ENCODE measurements around the gene ZNF175. TPM values are rescaled to one million over a fixed set of nuclear protein-coding genes. Genes with fewer than 3 reads are reported as not detected.

The ZNF175 gene
- total RNA-seq, 4 donors from 2014 or later = 2.1 to 5.0 (median 2.6) TPM

- ATAC-seq = no peak
- Histone ChIP-seq H3K4me1 (no peaks in the 10 kb centered on the region), H3K36me3 (no peaks in the 10 kb centered on the region), H3K9me3 (no peaks in the 10 kb centered on the region), H3K4me3 (no peak overlapping the region), H3K27me3 (no peaks in the 10 kb centered on the region), H3K27ac (no peak overlapping the region)
- DNase-seq = no peak
- in situ Hi-C loops (cut with MboI; ENCODE audit: low sequenced_read_pairs in 4 of 4) (no loop called here), intact Hi-C loops (cut with DNase I; ENCODE audit: low total_unique reads) (no loop called here)
- TF ChIP-seq CTCF (IDR thresholded peaks at IDR 0.05 in 4 of 5, conservative IDR thresholded peaks at IDR 0.05 in 1 of 5) (no peak), POLR2A (IDR thresholded peaks at IDR 0.05) (no peak)
These were observed 22.9 kb upstream of the ZNF175 start for GRCh38 chr19:51548213-51548651.

- Histone ChIP-seq H3K9me3 (no peaks in the 10 kb centered on the region), H3K27me3 (no peaks in the 10 kb centered on the region), H3K27ac (no peak overlapping the region), H3K4me3 (no peak overlapping the region), H3K4me1 (no peaks in the 10 kb centered on the region), H3K36me3 (no peaks in the 10 kb centered on the region)
- intact Hi-C loops (cut with DNase I; ENCODE audit: low total_unique reads) (no loop called here), in situ Hi-C loops (cut with MboI; ENCODE audit: low sequenced_read_pairs in 4 of 4) (no loop called here)
- no peak for ATAC-seq
- no peak for DNase-seq
- no peak for TF ChIP-seq CTCF (IDR thresholded peaks at IDR 0.05 in 4 of 5, conservative IDR thresholded peaks at IDR 0.05 in 1 of 5)
- TF ChIP-seq POLR2A (IDR thresholded peaks at IDR 0.05) = no peak
These were observed 22.2 kb upstream of the ZNF175 start for GRCh38 chr19:51548891-51549305.

- Histone ChIP-seq H3K4me1 (no peaks in the 10 kb centered on the region), H3K36me3 (no peaks in the 10 kb centered on the region), H3K27me3 (no peaks in the 10 kb centered on the region), H3K4me3 (no peak overlapping the region), H3K9me3 (no peaks in the 10 kb centered on the region), H3K27ac (no peak overlapping the region)
- TF ChIP-seq CTCF (IDR thresholded peaks at IDR 0.05 in 4 of 5, conservative IDR thresholded peaks at IDR 0.05 in 1 of 5) (no peak), POLR2A (IDR thresholded peaks at IDR 0.05) (no peak)
- in situ Hi-C loops (cut with MboI; ENCODE audit: low sequenced_read_pairs in 4 of 4) (no loop called here), intact Hi-C loops (cut with DNase I; ENCODE audit: low total_unique reads) (no loop called here)
- no peak for ATAC-seq
- no peak for DNase-seq
These were observed 21.4 kb upstream of the ZNF175 start for GRCh38 chr19:51549533-51550324.

GRCh38 chr19:51550848-51551672 is 20.0 kb upstream of the ZNF175 start:
- in situ Hi-C loops (cut with MboI; ENCODE audit: low sequenced_read_pairs in 4 of 4) = no loop called here
- Histone ChIP-seq H3K36me3 (no peaks in the 10 kb centered on the region), H3K4me1 (no peaks in the 10 kb centered on the region), H3K4me3 (no peak overlapping the region), H3K27me3 (peaks cover 0 to 2% (median 0%) of the 10 kb centered on the region in 3 donors), H3K9me3 (no peaks in the 10 kb centered on the region), H3K27ac (no peak overlapping the region)
- TF ChIP-seq CTCF (IDR thresholded peaks at IDR 0.05 in 4 of 5, conservative IDR thresholded peaks at IDR 0.05 in 1 of 5) (no peak), POLR2A (IDR thresholded peaks at IDR 0.05) (no peak)
- intact Hi-C loops (cut with DNase I; ENCODE audit: low total_unique reads) = no loop called here
- no peak for ATAC-seq
- DNase-seq = no peak

All from gastrocnemius medialis (tissue), 4 donors.